PC-3 (cell line): ENCODE data around the gene SLC15A2.

Experiments
- CTCF ChIP-seq: fragments of 300-600 bp; sonication (generic); conservative IDR thresholded peaks from 2 replicates; pipeline ENCODE4 v1.5.1; 2017; ENCODE audit warnings: antibody characterized with exemption, low read depth, mild to moderate bottlenecking, low read length
- EZH2 ChIP-seq: fragments of 300-600 bp; sonication (generic); IDR thresholded peaks from one replicate; pipeline ENCODE4 v1.6.1; 2017; ENCODE audit warnings: antibody characterized with exemption, mild to moderate bottlenecking, low read length; ENCODE audit not compliant: unreplicated experiment
- EZH2phosphoT487 ChIP-seq: fragments of 300-600 bp; sonication (generic); IDR thresholded peaks from 2 replicates; pipeline ENCODE4 v1.6.1; 2018; ENCODE audit warnings: mild to moderate bottlenecking, antibody characterized with exemption, low read length, borderline replicate concordance

DNA sequence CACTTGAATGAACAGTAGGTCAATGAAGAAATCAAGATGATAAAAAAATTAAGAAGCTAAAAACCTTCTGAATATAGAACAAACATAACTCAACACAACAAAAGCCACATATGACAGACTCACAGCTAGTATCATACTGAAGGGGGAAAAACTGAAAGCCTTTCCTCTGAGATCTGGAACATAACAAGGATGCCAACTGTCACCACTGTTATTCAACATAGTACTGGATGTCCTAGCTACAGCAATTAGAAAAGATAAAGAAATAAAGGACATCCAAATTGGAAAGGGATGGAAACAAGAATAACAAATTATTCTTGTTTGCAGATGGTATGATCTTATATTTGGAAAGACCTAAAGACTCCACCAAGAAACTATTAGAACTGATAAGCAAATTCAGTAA, 67.1 kb downstream of the SLC15A2 start:
- TF ChIP-seq CTCF (no peak), EZH2 (no peak), EZH2phosphoT487 (no peak)
